HepG2 (cell line): ENCODE measurements around the gene DAPK3. TPM values are rescaled to one million over a fixed set of nuclear protein-coding genes. Genes with fewer than 3 reads are reported as not detected.
A peak's percentile ranks its signal among the peaks of the same experiment; 100 is the strongest.

Experiments used
- CBFB ChIP-seq: sonication (generic); formaldehyde crosslinking; IDR thresholded peaks from 2 replicates; pipeline ENCODE4 v1.4.0; 2020; ENCODE audit warnings: missing genetic modification reagents
- EEA1 ChIP-seq: sonication (generic); formaldehyde crosslinking; IDR thresholded peaks from 2 replicates; pipeline ENCODE4 v1.5.1; 2020; ENCODE audit warnings: mild to moderate bottlenecking, missing genetic modification reagents, borderline replicate concordance
- HOXA5 ChIP-seq: sonication (generic); formaldehyde crosslinking; IDR thresholded peaks from 2 replicates; pipeline ENCODE4 v1.4.0; 2020; ENCODE audit warnings: missing genetic modification reagents
- POLR2A ChIP-seq, 2 experiments: IDR thresholded peaks; 2 replicates each; pipeline ENCODE4 v1.6.1; 2011; ENCODE audit warnings: low read depth in 2 of 2, low read length in 2 of 2, mild to moderate bottlenecking in 1 of 2, moderate library complexity in 1 of 2; ENCODE audit not compliant: insufficient read depth in 1 of 2
- RBFOX2 ChIP-seq: fragments of 200-400 bp; formaldehyde crosslinking; IDR thresholded peaks from 2 replicates; pipeline ENCODE4 v1.6.1; 2017; ENCODE audit warnings: low read depth, mild to moderate bottlenecking, low read length
- ZNF816 ChIP-seq: sonication (generic); formaldehyde crosslinking; IDR thresholded peaks from 2 replicates; pipeline ENCODE4 v1.8.0; 2022; ENCODE audit warnings: missing genetic modification reagents, mild to moderate bottlenecking, borderline replicate concordance
- polyA plus RNA-seq, 8 experiments: library from polyadenylated mRNA; depleted of rRNA in 3 of 8; stranded (reverse) in 7 of 8; unstranded in 1 of 8; fragments of >200 nt; fragmentation: Illumina TruSeq in 4 of 8; extraction: Trizol in 4 of 8; gene quantifications; 2 replicates each; pipeline versions ENCODE4 v1.2.1 to v1.2.3, GENCODE V29; 2011 to 2016; ENCODE audit warnings: low read depth in 4 of 8, missing spikeins in 1 of 8, mixed read lengths in 1 of 8; ENCODE audit not compliant: insufficient read depth in 1 of 8
- total RNA-seq, 5 experiments: library from RNA; depleted of rRNA; stranded (reverse); fragments of >200 nt; fragmentation: Illumina TruSeq; extraction: Trizol; gene quantifications; 2 replicates each; pipeline ENCODE4 v1.2.3, GENCODE V29; 2016; ENCODE audit warnings: low read depth in 1 of 5
- TF ChIP-seq, protein P1 (sequence below): sonication (generic); formaldehyde crosslinking; IDR thresholded peaks from 2 replicates; pipeline ENCODE4 v1.4.0; 2020; ENCODE audit warnings: low read depth, mild to moderate bottlenecking, missing genetic modification reagents
- TF ChIP-seq, protein P2 (sequence below): sonication (generic); formaldehyde crosslinking; conservative IDR thresholded peaks from 2 replicates; pipeline ENCODE4 v1.5.0; 2020; ENCODE audit warnings: missing genetic modification reagents
- TF ChIP-seq, protein P3 (sequence below): sonication (generic); formaldehyde crosslinking; IDR thresholded peaks from 2 replicates; pipeline ENCODE4 v1.4.0; 2020; ENCODE audit warnings: mild to moderate bottlenecking, missing genetic modification reagents
- TF ChIP-seq, protein P4 (sequence below): sonication (generic); formaldehyde crosslinking; IDR thresholded peaks from 2 replicates; pipeline ENCODE4 v1.4.0; 2020; ENCODE audit warnings: missing genetic modification reagents
- TF ChIP-seq, protein P5 (sequence below): sonication (generic); formaldehyde crosslinking; conservative IDR thresholded peaks from 2 replicates; pipeline ENCODE4 v1.4.0; 2020; ENCODE audit warnings: mild to moderate bottlenecking, missing genetic modification reagents, moderate library complexity

The DAPK3 gene
- total and polyA plus RNA-seq, 2 of the 13 experiments (the other 11 are each of a cell fraction or from before 2014, with no cell fraction given): 30.5 to 37.3 TPM

DNA sequence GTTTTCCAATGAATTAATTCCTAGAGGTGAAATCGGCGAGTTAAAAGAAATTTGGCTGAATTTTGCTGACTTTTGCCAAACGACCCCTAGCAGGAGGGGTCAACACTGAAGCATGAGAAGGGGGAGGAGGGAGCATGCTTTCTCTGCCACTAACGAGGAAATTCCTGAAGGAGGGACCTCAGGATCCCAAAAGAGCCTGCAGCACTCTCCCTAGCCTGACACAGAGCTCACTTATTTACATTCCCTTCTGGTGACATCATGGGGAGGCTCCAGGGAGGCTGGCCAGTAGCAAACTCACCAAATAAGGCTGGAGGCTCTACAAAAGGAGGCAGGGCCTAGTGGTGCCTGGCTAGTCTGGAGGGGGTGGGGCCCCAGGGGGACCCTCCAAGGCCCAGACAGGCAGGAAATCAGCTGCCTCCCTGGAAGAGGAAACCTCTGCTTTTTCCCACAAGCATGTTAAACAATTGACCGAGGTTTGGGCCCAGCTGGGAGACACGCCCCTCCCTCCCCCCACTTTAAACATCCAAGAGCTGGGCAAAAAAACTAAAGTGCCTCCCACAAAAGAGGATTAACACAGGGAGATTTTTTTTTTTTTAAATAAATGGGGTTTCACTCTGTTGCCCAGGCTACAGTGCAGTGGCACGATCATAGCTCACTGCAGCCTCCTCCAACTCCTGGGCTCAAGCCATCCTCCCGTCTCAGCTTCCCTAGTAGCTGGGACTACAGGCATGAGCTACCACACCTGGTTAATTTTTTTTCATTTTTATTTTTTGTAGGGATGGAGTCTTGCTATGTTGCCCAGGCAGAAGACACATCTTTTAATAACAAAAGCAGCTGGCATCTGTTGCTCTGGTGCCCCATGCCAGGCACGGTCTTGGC, 2.1 kb downstream of the DAPK3 start (continued):
- TF ChIP-seq, protein P1, sequence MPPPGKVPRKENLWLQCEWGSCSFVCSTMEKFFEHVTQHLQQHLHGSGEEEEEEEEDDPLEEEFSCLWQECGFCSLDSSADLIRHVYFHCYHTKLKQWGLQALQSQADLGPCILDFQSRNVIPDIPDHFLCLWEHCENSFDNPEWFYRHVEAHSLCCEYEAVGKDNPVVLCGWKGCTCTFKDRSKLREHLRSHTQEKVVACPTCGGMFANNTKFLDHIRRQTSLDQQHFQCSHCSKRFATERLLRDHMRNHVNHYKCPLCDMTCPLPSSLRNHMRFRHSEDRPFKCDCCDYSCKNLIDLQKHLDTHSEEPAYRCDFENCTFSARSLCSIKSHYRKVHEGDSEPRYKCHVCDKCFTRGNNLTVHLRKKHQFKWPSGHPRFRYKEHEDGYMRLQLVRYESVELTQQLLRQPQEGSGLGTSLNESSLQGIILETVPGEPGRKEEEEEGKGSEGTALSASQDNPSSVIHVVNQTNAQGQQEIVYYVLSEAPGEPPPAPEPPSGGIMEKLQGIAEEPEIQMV: no peak
- no peak for TF ChIP-seq ZNF816 (CRISPR knock-in tag)
- TF ChIP-seq, protein P2, sequence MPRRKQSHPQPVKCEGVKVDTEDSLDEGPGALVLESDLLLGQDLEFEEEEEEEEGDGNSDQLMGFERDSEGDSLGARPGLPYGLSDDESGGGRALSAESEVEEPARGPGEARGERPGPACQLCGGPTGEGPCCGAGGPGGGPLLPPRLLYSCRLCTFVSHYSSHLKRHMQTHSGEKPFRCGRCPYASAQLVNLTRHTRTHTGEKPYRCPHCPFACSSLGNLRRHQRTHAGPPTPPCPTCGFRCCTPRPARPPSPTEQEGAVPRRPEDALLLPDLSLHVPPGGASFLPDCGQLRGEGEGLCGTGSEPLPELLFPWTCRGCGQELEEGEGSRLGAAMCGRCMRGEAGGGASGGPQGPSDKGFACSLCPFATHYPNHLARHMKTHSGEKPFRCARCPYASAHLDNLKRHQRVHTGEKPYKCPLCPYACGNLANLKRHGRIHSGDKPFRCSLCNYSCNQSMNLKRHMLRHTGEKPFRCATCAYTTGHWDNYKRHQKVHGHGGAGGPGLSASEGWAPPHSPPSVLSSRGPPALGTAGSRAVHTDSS (CRISPR knock-in tag): no peak
- TF ChIP-seq, protein P3, sequence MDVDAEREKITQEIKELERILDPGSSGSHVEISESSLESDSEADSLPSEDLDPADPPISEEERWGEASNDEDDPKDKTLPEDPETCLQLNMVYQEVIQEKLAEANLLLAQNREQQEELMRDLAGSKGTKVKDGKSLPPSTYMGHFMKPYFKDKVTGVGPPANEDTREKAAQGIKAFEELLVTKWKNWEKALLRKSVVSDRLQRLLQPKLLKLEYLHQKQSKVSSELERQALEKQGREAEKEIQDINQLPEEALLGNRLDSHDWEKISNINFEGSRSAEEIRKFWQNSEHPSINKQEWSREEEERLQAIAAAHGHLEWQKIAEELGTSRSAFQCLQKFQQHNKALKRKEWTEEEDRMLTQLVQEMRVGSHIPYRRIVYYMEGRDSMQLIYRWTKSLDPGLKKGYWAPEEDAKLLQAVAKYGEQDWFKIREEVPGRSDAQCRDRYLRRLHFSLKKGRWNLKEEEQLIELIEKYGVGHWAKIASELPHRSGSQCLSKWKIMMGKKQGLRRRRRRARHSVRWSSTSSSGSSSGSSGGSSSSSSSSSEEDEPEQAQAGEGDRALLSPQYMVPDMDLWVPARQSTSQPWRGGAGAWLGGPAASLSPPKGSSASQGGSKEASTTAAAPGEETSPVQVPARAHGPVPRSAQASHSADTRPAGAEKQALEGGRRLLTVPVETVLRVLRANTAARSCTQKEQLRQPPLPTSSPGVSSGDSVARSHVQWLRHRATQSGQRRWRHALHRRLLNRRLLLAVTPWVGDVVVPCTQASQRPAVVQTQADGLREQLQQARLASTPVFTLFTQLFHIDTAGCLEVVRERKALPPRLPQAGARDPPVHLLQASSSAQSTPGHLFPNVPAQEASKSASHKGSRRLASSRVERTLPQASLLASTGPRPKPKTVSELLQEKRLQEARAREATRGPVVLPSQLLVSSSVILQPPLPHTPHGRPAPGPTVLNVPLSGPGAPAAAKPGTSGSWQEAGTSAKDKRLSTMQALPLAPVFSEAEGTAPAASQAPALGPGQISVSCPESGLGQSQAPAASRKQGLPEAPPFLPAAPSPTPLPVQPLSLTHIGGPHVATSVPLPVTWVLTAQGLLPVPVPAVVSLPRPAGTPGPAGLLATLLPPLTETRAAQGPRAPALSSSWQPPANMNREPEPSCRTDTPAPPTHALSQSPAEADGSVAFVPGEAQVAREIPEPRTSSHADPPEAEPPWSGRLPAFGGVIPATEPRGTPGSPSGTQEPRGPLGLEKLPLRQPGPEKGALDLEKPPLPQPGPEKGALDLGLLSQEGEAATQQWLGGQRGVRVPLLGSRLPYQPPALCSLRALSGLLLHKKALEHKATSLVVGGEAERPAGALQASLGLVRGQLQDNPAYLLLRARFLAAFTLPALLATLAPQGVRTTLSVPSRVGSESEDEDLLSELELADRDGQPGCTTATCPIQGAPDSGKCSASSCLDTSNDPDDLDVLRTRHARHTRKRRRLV (CRISPR knock-in tag): no peak
- TF ChIP-seq POLR2A (IDR thresholded peaks at IDR 0.05; ENCODE audit: insufficient read depth in 1 of 2, low read depth in 2 of 2, low read length in 2 of 2): peak in 1 of 2 experiments; percentile 53; a peak in 2 of 4 replicates
- no peak for TF ChIP-seq CBFB (CRISPR knock-in tag)
- TF ChIP-seq EEA1 (CRISPR knock-in tag): no peak
- TF ChIP-seq, protein P4, sequence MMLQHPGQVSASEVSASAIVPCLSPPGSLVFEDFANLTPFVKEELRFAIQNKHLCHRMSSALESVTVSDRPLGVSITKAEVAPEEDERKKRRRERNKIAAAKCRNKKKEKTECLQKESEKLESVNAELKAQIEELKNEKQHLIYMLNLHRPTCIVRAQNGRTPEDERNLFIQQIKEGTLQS (CRISPR knock-in tag): peak; percentile 95
- TF ChIP-seq, protein P5, sequence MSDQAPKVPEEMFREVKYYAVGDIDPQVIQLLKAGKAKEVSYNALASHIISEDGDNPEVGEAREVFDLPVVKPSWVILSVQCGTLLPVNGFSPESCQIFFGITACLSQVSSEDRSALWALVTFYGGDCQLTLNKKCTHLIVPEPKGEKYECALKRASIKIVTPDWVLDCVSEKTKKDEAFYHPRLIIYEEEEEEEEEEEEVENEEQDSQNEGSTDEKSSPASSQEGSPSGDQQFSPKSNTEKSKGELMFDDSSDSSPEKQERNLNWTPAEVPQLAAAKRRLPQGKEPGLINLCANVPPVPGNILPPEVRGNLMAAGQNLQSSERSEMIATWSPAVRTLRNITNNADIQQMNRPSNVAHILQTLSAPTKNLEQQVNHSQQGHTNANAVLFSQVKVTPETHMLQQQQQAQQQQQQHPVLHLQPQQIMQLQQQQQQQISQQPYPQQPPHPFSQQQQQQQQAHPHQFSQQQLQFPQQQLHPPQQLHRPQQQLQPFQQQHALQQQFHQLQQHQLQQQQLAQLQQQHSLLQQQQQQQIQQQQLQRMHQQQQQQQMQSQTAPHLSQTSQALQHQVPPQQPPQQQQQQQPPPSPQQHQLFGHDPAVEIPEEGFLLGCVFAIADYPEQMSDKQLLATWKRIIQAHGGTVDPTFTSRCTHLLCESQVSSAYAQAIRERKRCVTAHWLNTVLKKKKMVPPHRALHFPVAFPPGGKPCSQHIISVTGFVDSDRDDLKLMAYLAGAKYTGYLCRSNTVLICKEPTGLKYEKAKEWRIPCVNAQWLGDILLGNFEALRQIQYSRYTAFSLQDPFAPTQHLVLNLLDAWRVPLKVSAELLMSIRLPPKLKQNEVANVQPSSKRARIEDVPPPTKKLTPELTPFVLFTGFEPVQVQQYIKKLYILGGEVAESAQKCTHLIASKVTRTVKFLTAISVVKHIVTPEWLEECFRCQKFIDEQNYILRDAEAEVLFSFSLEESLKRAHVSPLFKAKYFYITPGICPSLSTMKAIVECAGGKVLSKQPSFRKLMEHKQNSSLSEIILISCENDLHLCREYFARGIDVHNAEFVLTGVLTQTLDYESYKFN (CRISPR knock-in tag): peak; percentile 65
- TF ChIP-seq HOXA5 (CRISPR knock-in tag): no peak
- no peak for TF ChIP-seq RBFOX2
